Keratinocyte (primary cell): Measurements from ENCODE around the gene SDR39U1. TPM values are rescaled to one million over a fixed set of nuclear protein-coding genes. Genes with fewer than 3 reads are reported as not detected.

Experiments used
- DNase-seq: peaks from one replicate; pipeline ENCODE4 v3.0.0-alpha.2; 2011; ENCODE audit warnings: low read depth, missing footprints, low spot score
- FAIRE-seq: peaks from 2 replicates; lab custom pipeline; 2011; peaks lifted over from hg19 to GRCh38; lab: Jason Lieb, UNC
- H2AFZ ChIP-seq: 2 replicates; pipeline ENCODE4 v1.6.0; 2012; ENCODE audit warnings: low read length, control low read depth, inconsistent platforms; ENCODE audit not compliant: control insufficient read depth
- H3K27ac ChIP-seq: 2 replicates; pipeline ENCODE4 v1.5.1; 2011; ENCODE audit warnings: low read length; ENCODE audit not compliant: control insufficient read depth, insufficient read depth
- H3K27me3 ChIP-seq: 3 replicates; pipeline ENCODE4 v1.6.0; 2011; ENCODE audit warnings: low read length; ENCODE audit not compliant: control insufficient read depth, insufficient read depth; ENCODE audit errors: extremely low read depth
- H3K36me3 ChIP-seq, 2 experiments: 2 replicates in 1 of 2; 3 replicates in 1 of 2; pipeline ENCODE4 v1.5.1; 2011; ENCODE audit warnings: low read length in 2 of 2, mild to moderate bottlenecking in 1 of 2; ENCODE audit not compliant: control insufficient read depth in 2 of 2, insufficient read depth in 2 of 2; ENCODE audit errors: extremely low read depth in 1 of 2
- H3K4me1 ChIP-seq: 3 replicates; pipeline ENCODE4 v1.5.1; 2011; ENCODE audit warnings: low read length; ENCODE audit not compliant: control insufficient read depth, insufficient read depth; ENCODE audit errors: extremely low read depth
- H3K4me2 ChIP-seq: 3 replicates; pipeline ENCODE4 v1.6.0; 2011; ENCODE audit warnings: low read depth, low read length; ENCODE audit not compliant: control insufficient read depth, insufficient read depth; ENCODE audit errors: extremely low read depth
- H3K4me3 ChIP-seq, 3 experiments: fragments of 200-600 bp in 1 of 3; sonication (generic) in 1 of 3; 2 replicates in 2 of 3; 3 replicates in 1 of 3; pipeline ENCODE4 v1.5.1; 2011 to 2016; ENCODE audit warnings: low read length in 3 of 3, mild to moderate bottlenecking in 3 of 3, control low read depth in 2 of 3, inconsistent platforms in 1 of 3, low read depth in 1 of 3, mixed read lengths in 1 of 3, mixed run types in 1 of 3, moderate library complexity in 1 of 3; ENCODE audit not compliant: control insufficient read depth in 2 of 3, insufficient read depth in 2 of 3; ENCODE audit errors: extremely low read depth in 1 of 3
- H3K79me2 ChIP-seq: 2 replicates; pipeline ENCODE4 v1.6.0; 2012; ENCODE audit warnings: low read length; ENCODE audit not compliant: control insufficient read depth, insufficient read depth
- H3K9ac ChIP-seq: 3 replicates; pipeline ENCODE4 v1.6.0; 2011; ENCODE audit warnings: low read length; ENCODE audit not compliant: control insufficient read depth, insufficient read depth; ENCODE audit errors: extremely low read depth
- H3K9me1 ChIP-seq: 3 replicates; pipeline ENCODE4 v1.6.0; 2011; ENCODE audit warnings: low read length; ENCODE audit not compliant: control insufficient read depth, insufficient read depth; ENCODE audit errors: extremely low read depth
- H3K9me3 ChIP-seq: 2 replicates; pipeline ENCODE4 v1.5.1; 2012; ENCODE audit warnings: low read depth, low read length; ENCODE audit not compliant: control insufficient read depth
- H4K20me1 ChIP-seq: 3 replicates; pipeline ENCODE4 v1.6.0; 2011; ENCODE audit warnings: low read length; ENCODE audit not compliant: control insufficient read depth, insufficient read depth; ENCODE audit errors: extremely low read depth
- EZH2 ChIP-seq: IDR thresholded peaks from one replicate; pipeline ENCODE4 v1.6.1; 2012; ENCODE audit warnings: inconsistent platforms, mild to moderate bottlenecking, low read length, moderate library complexity
- dilution Hi-C: fragments of 300-500 bp; cut with MboI; formaldehyde crosslinking; loops from one replicate; pipeline ENCODE4 v1.7.0; 2020; ENCODE audit warnings: low sequenced_read_pairs; ENCODE audit not compliant: extremely low pct_ligation_motif_present
- polyA plus RNA-seq, 5 experiments: library from polyadenylated mRNA; depleted of rRNA in 3 of 5; stranded (reverse) in 3 of 5; stranded (forward) in 1 of 5; unstranded in 1 of 5; fragments of >200 nt; gene quantifications; 1 replicate in 1 of 5; 2 replicates in 3 of 5; 3 replicates in 1 of 5; pipeline versions ENCODE4 v1.2.1 to v1.2.3, GENCODE V29; 2011 to 2012; ENCODE audit warnings: missing spikeins in 2 of 5, low read depth in 1 of 5, low replicate concordance in 1 of 5
- TF ChIP-seq, protein P1 (sequence below), 3 experiments: IDR thresholded peaks in 1 of 3; conservative IDR thresholded peaks in 1 of 3; optimal IDR thresholded peaks in 1 of 3; 2 replicates in 2 of 3; 3 replicates in 1 of 3; pipeline versions ENCODE3 to v1.5.1; 2011; ENCODE audit warnings: low read length in 3 of 3, mild to moderate bottlenecking in 3 of 3, moderate library complexity in 2 of 3, control low read depth in 1 of 3, inconsistent platforms in 1 of 3; ENCODE audit not compliant: insufficient read depth in 2 of 3; ENCODE audit errors: extremely low read depth in 1 of 3

Gene SDR39U1
- polyA plus RNA-seq, 1 donor (not counting 4 experiments of a cell fraction or from before 2014, with no cell fraction given): 27.4 TPM

DNA sequence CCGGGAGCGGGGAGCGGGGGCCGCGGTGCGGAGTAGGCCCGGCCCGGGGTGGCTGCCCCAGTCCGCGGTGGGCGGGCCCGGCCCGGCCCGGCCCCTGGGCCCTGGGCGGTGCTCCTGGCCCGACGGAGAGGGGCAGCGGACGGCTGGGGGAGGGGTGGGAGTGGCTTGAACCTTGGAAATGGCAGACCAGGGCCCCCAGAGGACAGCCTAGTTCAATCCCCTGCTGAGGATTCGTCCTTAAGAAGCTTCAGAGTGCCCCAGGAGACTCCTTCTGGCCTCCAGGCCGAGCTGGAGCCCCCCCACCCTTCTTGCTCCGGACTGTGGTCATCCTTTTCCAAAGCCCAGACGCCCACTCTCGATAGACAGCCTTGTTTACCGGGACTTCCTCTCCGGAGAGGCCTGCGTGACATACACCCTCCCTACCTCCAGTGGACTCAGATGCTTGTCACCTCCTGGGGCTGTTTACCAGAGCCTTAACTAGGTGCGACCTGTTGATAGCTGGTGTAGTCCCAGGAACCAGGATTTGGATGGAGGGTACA is 12.4 kb downstream of the SDR39U1 start:
- peaks cover 25% of the 10 kb centered on the region for H3K79me2 ChIP-seq
- H3K4me3 ChIP-seq: peak overlapping the region; percentile 62 to 96 (median 78)
- DNase-seq: no peak
- H3K9me3 ChIP-seq: no peaks in the 10 kb centered on the region
- H4K20me1 ChIP-seq: no peaks in the 10 kb centered on the region
- peak overlapping the region; percentile 94 for H3K27ac ChIP-seq
- H2AFZ ChIP-seq: no peak overlapping the region
- no peaks in the 10 kb centered on the region for H3K27me3 ChIP-seq
- H3K9ac ChIP-seq: peak overlapping the region; percentile 95
- dilution Hi-C loops: no loop called here
- no peak for TF ChIP-seq EZH2
- TF ChIP-seq, protein P1, sequence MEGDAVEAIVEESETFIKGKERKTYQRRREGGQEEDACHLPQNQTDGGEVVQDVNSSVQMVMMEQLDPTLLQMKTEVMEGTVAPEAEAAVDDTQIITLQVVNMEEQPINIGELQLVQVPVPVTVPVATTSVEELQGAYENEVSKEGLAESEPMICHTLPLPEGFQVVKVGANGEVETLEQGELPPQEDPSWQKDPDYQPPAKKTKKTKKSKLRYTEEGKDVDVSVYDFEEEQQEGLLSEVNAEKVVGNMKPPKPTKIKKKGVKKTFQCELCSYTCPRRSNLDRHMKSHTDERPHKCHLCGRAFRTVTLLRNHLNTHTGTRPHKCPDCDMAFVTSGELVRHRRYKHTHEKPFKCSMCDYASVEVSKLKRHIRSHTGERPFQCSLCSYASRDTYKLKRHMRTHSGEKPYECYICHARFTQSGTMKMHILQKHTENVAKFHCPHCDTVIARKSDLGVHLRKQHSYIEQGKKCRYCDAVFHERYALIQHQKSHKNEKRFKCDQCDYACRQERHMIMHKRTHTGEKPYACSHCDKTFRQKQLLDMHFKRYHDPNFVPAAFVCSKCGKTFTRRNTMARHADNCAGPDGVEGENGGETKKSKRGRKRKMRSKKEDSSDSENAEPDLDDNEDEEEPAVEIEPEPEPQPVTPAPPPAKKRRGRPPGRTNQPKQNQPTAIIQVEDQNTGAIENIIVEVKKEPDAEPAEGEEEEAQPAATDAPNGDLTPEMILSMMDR (optimal IDR thresholded peaks at IDR 0.05 in 1 of 3, IDR thresholded peaks at IDR 0.05 in 1 of 3, conservative IDR thresholded peaks at IDR 0.05 in 1 of 3; ENCODE audit: extremely low read depth in 1 of 3, insufficient read depth in 2 of 3, low read length in 3 of 3): no peak
- H3K4me1 ChIP-seq: peaks cover 49% of the 10 kb centered on the region
- H3K36me3 ChIP-seq: peaks cover 13 to 27% of the 10 kb centered on the region in 2 experiments
- peak overlapping the region; percentile 94 for H3K4me2 ChIP-seq
- no peaks in the 10 kb centered on the region for H3K9me1 ChIP-seq
- no peak for FAIRE-seq

DNA sequence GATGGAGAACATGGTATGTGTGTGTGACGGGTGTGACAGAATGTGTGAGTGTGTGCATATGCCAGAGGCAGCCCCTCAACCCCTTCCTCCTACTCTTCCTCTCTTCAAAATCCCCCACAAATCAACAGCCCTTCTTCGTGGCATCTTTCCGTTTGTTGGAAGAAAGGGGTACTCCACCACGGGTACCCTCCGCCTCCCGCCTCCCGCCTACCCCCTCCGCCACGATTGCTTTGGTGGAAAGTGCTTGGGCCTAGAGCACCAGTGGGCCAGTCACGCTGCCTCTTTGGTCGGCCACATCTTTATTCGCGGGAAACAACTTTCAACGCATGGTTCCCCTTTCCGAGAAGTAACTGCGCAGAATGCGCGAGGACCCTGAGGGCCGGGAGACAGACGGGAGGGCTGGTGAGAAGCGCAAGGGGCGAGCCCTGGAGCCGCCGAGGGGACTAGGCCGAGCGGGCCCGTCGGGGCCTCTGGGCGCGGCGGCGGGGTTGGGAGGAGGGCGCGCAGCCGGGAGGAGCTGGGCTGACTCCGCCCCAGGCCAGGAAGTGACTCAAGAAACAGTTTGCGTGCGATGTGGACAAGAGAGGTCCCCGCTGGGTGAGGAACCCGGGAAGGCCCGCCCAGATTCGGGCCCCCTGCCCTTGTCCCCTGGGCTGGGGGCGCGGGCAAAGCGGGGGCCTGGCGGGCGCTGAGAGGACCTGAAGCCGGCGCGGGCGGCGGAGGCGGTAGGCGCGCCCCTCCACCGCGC is 13.0 kb downstream of the SDR39U1 start, which contains the start of the genes CBLN3 and KHNYN:
Gene CBLN3 (minus strand): TSS at position 274 of the 748 bp plus-strand sequence. CDS start 614 bp downstream, outside the sequence.
Gene KHNYN (plus strand): TSS at position 560 of the 748 bp plus-strand sequence. CDS start 777 bp downstream, outside the sequence.
- peak within 1 kb of the TSS; percentile 94 for H3K4me2 ChIP-seq
- H3K9me1 ChIP-seq: no peaks in the 10 kb centered on the region
- H3K4me1 ChIP-seq: peaks cover 52% of the 10 kb centered on the region
- H2AFZ ChIP-seq: peak within 1 kb of the TSS; percentile 69
- TF ChIP-seq EZH2: no peak
- TF ChIP-seq, protein P1 (optimal IDR thresholded peaks at IDR 0.05 in 1 of 3, IDR thresholded peaks at IDR 0.05 in 1 of 3, conservative IDR thresholded peaks at IDR 0.05 in 1 of 3; ENCODE audit: extremely low read depth in 1 of 3, insufficient read depth in 2 of 3, low read length in 3 of 3): no peak
- peak within 1 kb of the TSS; percentile 94 for H3K27ac ChIP-seq
- peak within 1 kb of the TSS; percentile 95 for H3K9ac ChIP-seq
- H3K36me3 ChIP-seq: peaks cover 10 to 21% of the 10 kb centered on the region in 2 experiments
- DNase-seq: no peak
- dilution Hi-C loops: no loop called here
- FAIRE-seq: no peak
- no peaks in the 10 kb centered on the region for H3K9me3 ChIP-seq
- H3K27me3 ChIP-seq: no peaks in the 10 kb centered on the region
- peaks cover 25% of the 10 kb centered on the region for H3K79me2 ChIP-seq
- H3K4me3 ChIP-seq: peak within 1 kb of the TSS; percentile 62 to 96 (median 78)
- H4K20me1 ChIP-seq: no peaks in the 10 kb centered on the region
